ENCODE data around the gene DLG2.
A peak's percentile ranks its signal among the peaks of the same experiment; 100 is the strongest.

Gene DLG2

GRCh38 chr11:83823461-83824025 is 1803.6 kb downstream of the DLG2 start:
- H3K4me3 ChIP-seq (replicated peaks in 1 of 2; ENCODE audit: low read depth in 2 of 2, low read length in 2 of 2) = no peak overlapping the region
- peak in 1 of 2 donors; percentile 44 for DNase-seq (ENCODE audit: low read depth in 2 of 2)
- no peak for TF ChIP-seq CTCF (IDR thresholded peaks at IDR 0.05; ENCODE audit: low read depth, low read length)

GRCh38 chr11:83819931-83820549 is 1807.1 kb downstream of the DLG2 start:
- H3K4me3 ChIP-seq (replicated peaks in 1 of 2; ENCODE audit: low read depth in 2 of 2, low read length in 2 of 2) = no peak overlapping the region
- peak; percentile 83 to 84 for DNase-seq (ENCODE audit: low read depth in 2 of 2)
- peak; percentile 38 for TF ChIP-seq CTCF (IDR thresholded peaks at IDR 0.05; ENCODE audit: low read depth, low read length)

GRCh38 chr11:83818349-83818748 is 1808.8 kb downstream of the DLG2 start:
- no peak overlapping the region for H3K4me3 ChIP-seq (replicated peaks in 1 of 2; ENCODE audit: low read depth in 2 of 2, low read length in 2 of 2)
- peak in 1 of 2 donors; percentile 52 for DNase-seq (ENCODE audit: low read depth in 2 of 2)
- no peak for TF ChIP-seq CTCF (IDR thresholded peaks at IDR 0.05; ENCODE audit: low read depth, low read length)

GRCh38 chr11:83816572-83817187 is 1810.5 kb downstream of the DLG2 start:
- H3K4me3 ChIP-seq (replicated peaks in 1 of 2; ENCODE audit: low read depth in 2 of 2, low read length in 2 of 2) = no peak overlapping the region
- peak; percentile 48 for TF ChIP-seq CTCF (IDR thresholded peaks at IDR 0.05; ENCODE audit: low read depth, low read length)
- DNase-seq (ENCODE audit: low read depth in 2 of 2) = peak; percentile 41 to 49

- TF ChIP-seq CTCF (IDR thresholded peaks at IDR 0.05; ENCODE audit: low read depth, low read length) = no peak
- H3K4me3 ChIP-seq (replicated peaks in 1 of 2; ENCODE audit: low read depth in 2 of 2, low read length in 2 of 2) = no peak overlapping the region
- DNase-seq (ENCODE audit: low read depth in 2 of 2) = peak in 1 of 2 donors; percentile 4
These were observed 1811.4 kb downstream of the DLG2 start for GRCh38 chr11:83815736-83816135.

GRCh38 chr11:83813296-83813695 is 1813.8 kb downstream of the DLG2 start:
- TF ChIP-seq CTCF (IDR thresholded peaks at IDR 0.05; ENCODE audit: low read depth, low read length) = no peak

More at GRCh38 chr11:83813296-83813695, 1813.8 kb downstream of the DLG2 start:
- DNase-seq (ENCODE audit: low read depth in 2 of 2) = no peak
- H3K4me3 ChIP-seq (replicated peaks in 1 of 2; ENCODE audit: low read depth in 2 of 2, low read length in 2 of 2) = no peak overlapping the region
